CD8-positive, alpha-beta memory T cell (primary cell): ENCODE data around the gene WDR27. TPM values are rescaled to one million over a fixed set of nuclear protein-coding genes. Genes with fewer than 3 reads are reported as not detected.

Source experiments
- CTCF ChIA-PET: fragments of 350-600 bp; sonication (Branson Sonifier 250); formaldehyde crosslinking; loops from one replicate; lab custom pipeline; 2021; ENCODE audit warnings: antibody characterized with exemption; lab: Charles Lee
- POLR2A ChIA-PET: fragments of 350-600 bp; sonication (Branson Sonifier 250); formaldehyde crosslinking; loops from one replicate; lab custom pipeline; 2021; ENCODE audit warnings: antibody characterized with exemption; lab: Charles Lee
- DNase-seq, 5 donors: peaks; one replicate each; pipeline versions ENCODE4 v3.0.0 to v3.0.0-alpha.2; 2020 to 2022; ENCODE audit warnings: mixed read lengths in 1 of 5
- H3K27ac ChIP-seq: one replicate; pipeline ENCODE4 v1.7.0; 2013; ENCODE audit warnings: low read depth, mild to moderate bottlenecking, low read length, moderate library complexity
- H3K27me3 ChIP-seq: 2 replicates; pipeline ENCODE4 v1.7.0; 2013; ENCODE audit warnings: low read length, mild to moderate bottlenecking; ENCODE audit not compliant: insufficient read depth, poor library complexity, severe bottlenecking
- H3K36me3 ChIP-seq: 2 replicates; pipeline ENCODE4 v1.7.0; 2013; ENCODE audit warnings: mild to moderate bottlenecking, low read length, moderate library complexity; ENCODE audit not compliant: insufficient read depth
- H3K4me1 ChIP-seq: 2 replicates; pipeline ENCODE4 v1.7.0; 2013; ENCODE audit warnings: mild to moderate bottlenecking, low read length, moderate library complexity; ENCODE audit not compliant: insufficient read depth
- H3K4me3 ChIP-seq: 2 replicates; pipeline ENCODE4 v1.7.0; 2013; ENCODE audit warnings: mild to moderate bottlenecking, low read length
- H3K9me3 ChIP-seq: 2 replicates; pipeline ENCODE4 v1.7.0; 2013; ENCODE audit warnings: mild to moderate bottlenecking, low read length
- H3K27ac Mint-ChIP-seq, 8 donors: one replicate each; pipeline ENCODE4 v1.8.0; 2020 to 2021; ENCODE audit warnings: mixed read lengths in 8 of 8, mild to moderate bottlenecking in 6 of 8, inconsistent platforms in 3 of 8, moderate library complexity in 3 of 8
- H3K27me3 Mint-ChIP-seq, 2 donors: one replicate each; pipeline ENCODE4 v1.8.0; 2020 to 2021; ENCODE audit warnings: mixed read lengths in 2 of 2, mild to moderate bottlenecking in 1 of 2, moderate library complexity in 1 of 2
- H3K36me3 Mint-ChIP-seq, 3 donors: one replicate each; pipeline ENCODE4 v1.8.0; 2020 to 2021; ENCODE audit warnings: mixed read lengths in 3 of 3, inconsistent platforms in 1 of 3, mild to moderate bottlenecking in 1 of 3
- H3K4me1 Mint-ChIP-seq, 3 donors: one replicate each; pipeline ENCODE4 v1.8.0; 2020 to 2021; ENCODE audit warnings: mixed read lengths in 3 of 3, inconsistent platforms in 1 of 3, mild to moderate bottlenecking in 1 of 3
- H3K4me3 Mint-ChIP-seq, 7 donors: one replicate each; pipeline ENCODE4 v1.8.0; 2020 to 2021; ENCODE audit warnings: mixed read lengths in 7 of 7, mild to moderate bottlenecking in 6 of 7, moderate library complexity in 4 of 7, inconsistent platforms in 2 of 7
- H3K9me3 Mint-ChIP-seq, 5 donors: one replicate each; pipeline ENCODE4 v1.8.0; 2020 to 2022; ENCODE audit warnings: mixed read lengths in 5 of 5, mild to moderate bottlenecking in 3 of 5, moderate library complexity in 2 of 5, inconsistent platforms in 1 of 5
- polyA plus RNA-seq: library from polyadenylated mRNA; unstranded; fragments of 300-500 nt; fragmentation: Illumina TruSeq; gene quantifications from one replicate; pipeline ENCODE4 v1.2.3, GENCODE V29; 2021
- total RNA-seq, 2 experiments: library from RNA; stranded (reverse); gene quantifications; one replicate each; pipeline ENCODE4 v1.2.3, GENCODE V29; 2021

Gene WDR27
- total and polyA plus RNA-seq, 3 experiments from 2014 or later = 7.4 to 29.4 (median 24.5) TPM

DNA sequence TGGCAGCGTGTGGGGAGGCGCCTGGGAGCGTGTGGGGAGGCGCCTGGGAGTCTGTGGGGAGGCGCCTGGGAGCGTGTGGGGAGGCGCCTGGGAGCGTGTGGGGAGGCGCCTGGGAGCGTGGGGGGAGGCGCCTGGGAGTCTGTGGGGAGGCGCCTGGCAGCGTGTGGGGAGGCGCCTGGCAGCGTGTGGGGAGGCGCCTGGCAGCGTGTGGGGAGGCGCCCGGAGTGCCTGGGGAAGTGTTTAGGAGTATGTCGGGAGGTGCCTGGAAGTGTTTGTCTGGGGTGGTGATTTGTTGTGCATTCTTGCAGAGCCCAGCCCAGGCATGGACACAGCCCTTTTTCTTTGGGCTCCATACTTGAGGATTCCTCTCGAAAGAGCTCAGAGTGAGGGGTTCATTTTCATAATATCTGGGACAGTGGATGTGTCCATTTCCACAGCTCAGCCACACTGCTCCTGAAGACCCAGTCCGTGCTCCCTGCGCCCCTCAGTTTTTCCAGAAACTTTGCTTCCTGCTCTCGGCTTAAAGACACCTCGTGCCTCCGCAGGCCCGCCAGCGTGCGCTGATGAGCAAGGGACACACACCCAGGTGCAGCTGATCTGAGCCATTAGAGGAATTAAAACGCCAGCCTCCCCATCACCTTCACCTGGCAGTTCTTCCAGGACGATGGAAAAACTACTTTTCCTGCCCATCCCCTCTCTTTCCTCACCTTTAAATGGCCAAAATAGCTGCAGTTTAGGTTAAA is 276.0 kb downstream of the WDR27 start:
- DNase-seq = no peak
- Histone ChIP-seq H3K4me1 (no peaks in the 10 kb centered on the region), H3K9me3 (no peaks in the 10 kb centered on the region), H3K27me3 (no peaks in the 10 kb centered on the region), H3K4me3 (no peak overlapping the region), H3K27ac (no peak overlapping the region), H3K36me3 (no peaks in the 10 kb centered on the region)
- Mint-ChIP-seq H3K9me3 (peaks cover 0 to 14% (median 9%) of the 10 kb centered on the region in 5 donors), H3K27me3 (peaks cover 5 to 7% of the 10 kb centered on the region in 2 donors), H3K4me3 (no peak overlapping the region), H3K36me3 (no peaks in the 10 kb centered on the region), H3K27ac (peak overlapping the region in 1 of 8 donors; percentile 76), H3K4me1 (no peaks in the 10 kb centered on the region)
- CTCF ChIA-PET = no interaction called here
- POLR2A ChIA-PET = no interaction called here

DNA sequence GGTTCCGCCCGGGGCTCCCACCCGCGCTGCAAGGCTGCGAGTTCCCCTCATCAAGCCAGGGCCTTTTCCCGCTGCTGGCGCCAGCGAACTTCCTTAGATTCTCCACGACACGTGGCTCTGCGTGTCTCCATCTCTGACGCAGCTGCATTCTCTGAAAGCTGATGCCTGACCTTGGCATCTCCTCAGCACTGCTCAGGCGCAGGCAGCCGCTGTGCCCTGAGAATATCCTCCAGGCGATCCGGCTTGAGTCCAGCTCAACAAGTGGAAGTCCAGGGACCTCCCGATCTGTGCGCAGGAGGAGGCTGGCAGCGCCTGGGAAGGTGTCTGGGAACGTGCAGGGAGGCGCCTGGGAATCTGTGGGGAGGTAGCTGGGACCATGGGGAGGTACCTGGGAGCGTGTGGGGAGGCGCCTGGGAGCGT is 277.0 kb downstream of the WDR27 start:
- ChIA-PET POLR2A (no interaction called here), CTCF (no interaction called here)
- H3K4me3 ChIP-seq = no peak overlapping the region
- no peaks in the 10 kb centered on the region for H3K36me3 Mint-ChIP-seq
- no peak overlapping the region for H3K27ac Mint-ChIP-seq
- H3K36me3 ChIP-seq = no peaks in the 10 kb centered on the region
- no peaks in the 10 kb centered on the region for H3K27me3 ChIP-seq
- no peak overlapping the region for H3K4me3 Mint-ChIP-seq
- H3K4me1 ChIP-seq = no peaks in the 10 kb centered on the region
- H3K27ac ChIP-seq = no peak overlapping the region
- no peaks in the 10 kb centered on the region for H3K4me1 Mint-ChIP-seq
- peaks cover 5 to 7% of the 10 kb centered on the region in 2 donors for H3K27me3 Mint-ChIP-seq
- H3K9me3 ChIP-seq = no peaks in the 10 kb centered on the region
- H3K9me3 Mint-ChIP-seq = peaks cover 0 to 5% (median under 1%) of the 10 kb centered on the region in 5 donors
- DNase-seq = no peak

DNA sequence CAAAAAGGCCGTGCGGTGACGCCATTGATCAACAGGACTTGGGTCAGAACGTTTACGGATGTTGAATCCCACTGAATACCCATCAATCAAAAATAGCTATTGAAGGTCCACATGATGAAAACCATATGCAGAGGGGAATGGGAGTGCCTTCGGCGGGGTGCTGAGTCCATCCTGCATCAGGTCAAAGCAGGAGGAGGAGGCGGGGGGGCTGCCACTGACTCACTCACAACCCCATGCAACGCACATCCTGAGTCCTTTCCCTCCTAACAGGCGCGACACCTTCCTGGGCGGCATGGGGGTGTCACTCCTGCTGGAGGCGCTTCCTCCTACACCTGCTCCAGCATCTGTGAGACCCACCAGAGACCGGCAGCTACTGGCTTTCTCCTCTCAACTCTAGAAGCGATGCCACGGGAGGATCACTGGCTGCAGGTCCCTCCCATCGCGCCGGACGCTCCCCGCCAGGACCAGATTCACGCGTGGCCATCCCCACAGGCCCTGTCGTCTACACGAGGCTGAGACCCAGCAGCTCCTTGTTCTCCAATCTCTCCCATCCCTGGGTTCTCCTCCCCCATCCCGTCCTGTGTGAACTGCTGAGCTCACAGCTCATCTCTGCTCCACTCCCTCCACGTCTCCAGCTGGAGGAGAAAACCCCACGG is 277.6 kb downstream of the WDR27 start:
- H3K27ac Mint-ChIP-seq = no peak overlapping the region
- H3K4me3 ChIP-seq = no peak overlapping the region
- no peaks in the 10 kb centered on the region for H3K4me1 ChIP-seq
- no peaks in the 10 kb centered on the region for H3K36me3 Mint-ChIP-seq
- POLR2A ChIA-PET = no interaction called here
- H3K36me3 ChIP-seq = no peaks in the 10 kb centered on the region
- CTCF ChIA-PET = no interaction called here
- H3K9me3 ChIP-seq = no peaks in the 10 kb centered on the region
- H3K9me3 Mint-ChIP-seq = peaks cover 0 to 4% (median 0%) of the 10 kb centered on the region in 5 donors
- H3K27me3 Mint-ChIP-seq = peaks cover 5 to 7% of the 10 kb centered on the region in 2 donors
- peak overlapping the region in 1 of 7 donors; percentile 10 for H3K4me3 Mint-ChIP-seq
- DNase-seq = no peak
- no peaks in the 10 kb centered on the region for H3K4me1 Mint-ChIP-seq
- H3K27me3 ChIP-seq = no peaks in the 10 kb centered on the region
- H3K27ac ChIP-seq = no peak overlapping the region

DNA sequence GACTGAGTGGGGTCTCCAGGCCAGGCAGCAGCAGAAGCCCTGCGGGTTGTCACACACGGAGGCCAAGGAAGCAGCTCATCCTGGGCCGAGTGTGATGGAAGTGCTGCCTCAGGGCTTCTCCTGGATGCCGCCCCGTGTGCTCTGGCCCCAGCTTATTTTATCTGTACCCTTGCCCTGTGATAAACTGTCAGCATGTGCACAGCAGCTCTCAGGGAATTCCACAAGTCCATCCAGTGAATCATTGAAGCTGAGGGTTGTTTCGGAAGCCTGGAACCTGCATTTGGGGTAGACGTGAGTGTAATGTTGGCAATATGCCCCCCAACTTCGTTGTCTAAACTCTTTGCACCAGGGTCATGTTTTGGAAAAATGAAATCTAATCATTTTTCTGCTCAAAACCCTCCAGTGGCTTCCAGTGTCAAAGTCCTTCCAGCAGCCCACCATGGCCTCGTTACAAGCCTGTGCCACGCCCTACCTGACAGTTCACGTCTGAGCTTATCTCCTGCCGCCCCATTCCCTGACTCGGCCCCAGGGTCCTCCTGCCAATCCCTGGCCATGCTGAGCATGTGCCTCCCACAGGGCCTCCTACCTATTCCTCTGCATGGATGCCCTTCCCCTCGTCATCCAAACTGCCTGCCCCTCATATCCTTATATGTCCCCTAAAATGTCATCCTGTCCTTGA is 280.1 kb downstream of the WDR27 start:
- no peaks in the 10 kb centered on the region for H3K36me3 ChIP-seq
- Mint-ChIP-seq H3K9me3 (peaks cover 0 to 3% (median 0%) of the 10 kb centered on the region in 5 donors), H3K27ac (no peak overlapping the region), H3K4me1 (no peaks in the 10 kb centered on the region), H3K27me3 (peaks cover 5 to 7% of the 10 kb centered on the region in 2 donors), H3K36me3 (no peaks in the 10 kb centered on the region), H3K4me3 (no peak overlapping the region)
- H3K9me3 ChIP-seq = no peaks in the 10 kb centered on the region
- H3K4me1 ChIP-seq = no peaks in the 10 kb centered on the region
- H3K4me3 ChIP-seq = no peak overlapping the region
- no peaks in the 10 kb centered on the region for H3K27me3 ChIP-seq
- CTCF ChIA-PET = interaction anchor here (1.0 kb wide), 1 partner anchor 9 kb away, joined by 3 read pairs; no protein-coding TSS in a partner anchor
- POLR2A ChIA-PET = no interaction called here
- DNase-seq = no peak
- no peak overlapping the region for H3K27ac ChIP-seq

DNA sequence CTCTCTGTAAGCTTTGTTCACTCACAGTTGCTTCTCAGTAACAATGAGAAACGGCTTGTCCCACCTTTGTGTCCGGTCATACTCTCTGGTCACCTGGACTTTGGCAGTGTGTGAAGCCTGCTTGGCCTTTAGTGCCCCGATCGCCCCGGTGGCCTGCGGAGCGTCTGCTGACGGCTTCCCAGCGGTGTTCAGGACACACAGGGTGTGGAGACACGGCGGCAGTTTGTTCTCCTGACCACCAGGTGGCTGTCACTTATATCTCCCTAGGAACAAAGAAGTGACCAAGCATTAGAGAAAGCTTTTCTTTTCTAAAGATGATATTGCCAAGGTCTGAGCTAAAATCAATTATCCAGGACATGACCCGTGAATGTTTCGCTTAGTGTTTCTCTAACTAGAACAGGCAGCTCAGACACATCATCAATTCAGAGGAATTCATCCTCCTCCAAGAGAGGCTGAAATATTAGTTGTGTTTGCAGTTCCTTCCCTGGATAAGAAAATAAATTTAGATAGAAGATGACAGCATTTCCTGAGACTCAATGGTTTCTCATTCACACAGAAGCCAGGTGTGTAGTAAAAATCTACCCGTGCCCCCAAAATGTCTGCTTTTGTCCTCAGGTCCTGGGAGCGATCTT is 280.8 kb downstream of the WDR27 start:
- Histone ChIP-seq H3K9me3 (no peaks in the 10 kb centered on the region), H3K4me1 (no peaks in the 10 kb centered on the region), H3K27me3 (no peaks in the 10 kb centered on the region), H3K36me3 (no peaks in the 10 kb centered on the region), H3K4me3 (no peak overlapping the region), H3K27ac (no peak overlapping the region)
- POLR2A ChIA-PET = no interaction called here
- no peaks in the 10 kb centered on the region for H3K4me1 Mint-ChIP-seq
- H3K36me3 Mint-ChIP-seq = no peaks in the 10 kb centered on the region
- no peak overlapping the region for H3K27ac Mint-ChIP-seq
- CTCF ChIA-PET = interaction anchor here (1.0 kb wide), 1 partner anchor 10 kb away, joined by 3 read pairs; no protein-coding TSS in a partner anchor
- H3K9me3 Mint-ChIP-seq = peaks cover 0 to under 1% (median 0%) of the 10 kb centered on the region in 5 donors
- no peak for DNase-seq
- H3K4me3 Mint-ChIP-seq = no peak overlapping the region
- H3K27me3 Mint-ChIP-seq = peaks cover 5 to 7% of the 10 kb centered on the region in 2 donors

DNA sequence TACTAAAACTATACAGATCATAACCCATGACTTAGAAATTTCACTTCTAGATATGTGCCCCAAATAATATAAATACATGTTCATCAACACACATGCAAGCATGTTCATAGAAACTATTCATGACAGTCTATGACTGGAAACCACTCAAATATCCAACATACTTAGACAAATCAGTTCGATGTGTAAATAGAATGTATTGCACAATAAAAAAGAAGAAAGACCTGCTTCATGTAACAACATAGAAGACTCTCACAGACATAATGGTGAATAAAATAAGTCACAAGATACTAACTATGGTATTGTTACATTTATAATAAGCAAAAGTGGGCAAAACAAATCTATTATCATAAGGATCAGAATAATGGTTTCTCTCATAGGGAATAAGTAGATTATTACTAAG is 284.7 kb downstream of the WDR27 start:
- Mint-ChIP-seq H3K36me3 (peaks cover 0 to 2% (median 0%) of the 10 kb centered on the region in 3 donors), H3K27me3 (peaks cover 2 to 4% of the 10 kb centered on the region in 2 donors), H3K4me1 (no peaks in the 10 kb centered on the region), H3K4me3 (no peak overlapping the region), H3K27ac (no peak overlapping the region), H3K9me3 (peaks cover 6 to 18% (median 10%) of the 10 kb centered on the region in 5 donors)
- Histone ChIP-seq H3K4me3 (no peak overlapping the region), H3K9me3 (no peaks in the 10 kb centered on the region), H3K4me1 (no peaks in the 10 kb centered on the region), H3K27me3 (no peaks in the 10 kb centered on the region), H3K36me3 (no peaks in the 10 kb centered on the region), H3K27ac (no peak overlapping the region)
- POLR2A ChIA-PET = no interaction called here
- DNase-seq = no peak
- CTCF ChIA-PET = no interaction called here

DNA sequence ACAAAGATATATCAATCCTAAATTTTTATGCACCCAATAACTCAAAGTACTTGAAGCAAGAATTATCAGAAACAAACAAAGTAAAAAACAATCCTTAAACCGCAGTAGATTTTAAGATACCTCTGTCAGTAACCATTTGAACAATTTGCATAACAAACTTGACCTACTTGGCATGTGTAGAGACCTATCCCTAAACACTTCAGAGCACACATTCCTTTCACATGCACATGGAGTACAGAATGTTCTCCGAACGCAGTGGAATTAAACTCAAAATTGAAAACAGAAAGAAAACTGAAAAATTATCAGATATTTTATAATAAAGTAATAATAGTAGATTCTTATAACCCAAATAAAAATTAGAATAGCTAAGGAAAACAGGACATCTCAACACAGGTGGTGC is 285.6 kb downstream of the WDR27 start:
- Mint-ChIP-seq H3K4me1 (no peaks in the 10 kb centered on the region), H3K36me3 (peaks cover 0 to 2% (median 0%) of the 10 kb centered on the region in 3 donors), H3K9me3 (peaks cover 6 to 18% (median 10%) of the 10 kb centered on the region in 5 donors), H3K4me3 (no peak overlapping the region), H3K27me3 (peaks cover 0 to 4% of the 10 kb centered on the region in 2 donors), H3K27ac (no peak overlapping the region)
- Histone ChIP-seq H3K27me3 (no peaks in the 10 kb centered on the region), H3K9me3 (no peaks in the 10 kb centered on the region), H3K36me3 (no peaks in the 10 kb centered on the region), H3K4me1 (no peaks in the 10 kb centered on the region), H3K27ac (no peak overlapping the region), H3K4me3 (no peak overlapping the region)
- DNase-seq = no peak
- CTCF ChIA-PET = no interaction called here
- POLR2A ChIA-PET = no interaction called here
